ENCODE measurements around the gene CACNA1S. TPM values are rescaled to one million over a fixed set of nuclear protein-coding genes. Genes with fewer than 3 reads are reported as not detected.

Gene CACNA1S
- total RNA-seq, 1 experiment from 2014 or later, result 0.02 TPM

GRCh38 chr1:201026234-201026633, 86.0 kb downstream of the CACNA1S start:
- H3K4me1 Mint-ChIP-seq, result peaks cover 45% of the 10 kb centered on the region
- DNase-seq (ENCODE audit: low spot score) (no peak), ATAC-seq (no peak)
- no peak overlapping the region for H3K27ac Mint-ChIP-seq
- H3K4me3 Mint-ChIP-seq, result no peak overlapping the region
- H3K27me3 Mint-ChIP-seq (ENCODE audit: low read depth), result peaks cover 7% of the 10 kb centered on the region
- TF ChIP-seq GTF2I (CRISPR knock-in tag; conservative IDR thresholded peaks at IDR 0.05) (no peak), ZNF423 (CRISPR knock-in tag; IDR thresholded peaks at IDR 0.05) (no peak), CBFB (CRISPR knock-in tag; IDR thresholded peaks at IDR 0.05; ENCODE audit: low read depth) (no peak), CREB1 (CRISPR knock-in tag; IDR thresholded peaks at IDR 0.05) (no peak), PREB (CRISPR knock-in tag; IDR thresholded peaks at IDR 0.05; ENCODE audit: borderline replicate concordance) (no peak), NR3C1 (CRISPR knock-in tag; conservative IDR thresholded peaks at IDR 0.05; ENCODE audit: low read depth) (no peak), ZNF317 (CRISPR knock-in tag; IDR thresholded peaks at IDR 0.05; ENCODE audit: borderline replicate concordance, low read depth) (no peak), FOXP4 (CRISPR knock-in tag; IDR thresholded peaks at IDR 0.05) (no peak), RORB (CRISPR knock-in tag; IDR thresholded peaks at IDR 0.05) (no peak), TP53 (CRISPR knock-in tag; IDR thresholded peaks at IDR 0.05) (no peak), ZNF512 (CRISPR knock-in tag; IDR thresholded peaks at IDR 0.05; ENCODE audit: borderline replicate concordance) (no peak), ERG (CRISPR knock-in tag; IDR thresholded peaks at IDR 0.05) (no peak), ZNF121 (CRISPR knock-in tag; IDR thresholded peaks at IDR 0.05) (no peak)
- CTCF ChIA-PET, result interaction anchor here (0.7 to 13.8 kb wide), 21 partner anchors 11 to 335 kb away, joined by 3 to 218 read pairs (median 4); partner anchors contain the start of genes GPR25 and INAVA
- H3K9me3 Mint-ChIP-seq, result no peaks in the 10 kb centered on the region
- POLR2A ChIA-PET, result no interaction called here
- H3K36me3 Mint-ChIP-seq, result no peaks in the 10 kb centered on the region

GRCh38 chr1:201025571-201026002, 86.6 kb downstream of the CACNA1S start:
- H3K4me3 Mint-ChIP-seq, result peak overlapping the region; percentile 66; the same call in 1 of the 2 replicates
- peaks cover 50% of the 10 kb centered on the region for H3K4me1 Mint-ChIP-seq
- peak; percentile 15 for ATAC-seq
- no peaks in the 10 kb centered on the region for H3K36me3 Mint-ChIP-seq
- H3K27ac Mint-ChIP-seq, result no peak overlapping the region; the same call in 1 of the 2 replicates
- ChIA-PET CTCF (interaction anchor here (0.7 to 13.8 kb wide), 24 partner anchors 10 to 336 kb away, joined by 3 to 218 read pairs (median 4); partner anchors contain the start of gene GPR25), POLR2A (no interaction called here)
- DNase-seq (ENCODE audit: low spot score), result peak; percentile 54
- peaks cover 7% of the 10 kb centered on the region for H3K27me3 Mint-ChIP-seq (ENCODE audit: low read depth)
- TF ChIP-seq KAT7 (CRISPR knock-in tag; IDR thresholded peaks at IDR 0.05; ENCODE audit: borderline replicate concordance), result no peak
- no peaks in the 10 kb centered on the region for H3K9me3 Mint-ChIP-seq

GRCh38 chr1:201024625-201024998, 87.6 kb downstream of the CACNA1S start:
- no peak overlapping the region for H3K27ac Mint-ChIP-seq
- TF ChIP-seq ZNF263 (CRISPR knock-in tag; IDR thresholded peaks at IDR 0.05; ENCODE audit: low read depth) (peak; percentile 78), ZNF512 (CRISPR knock-in tag; IDR thresholded peaks at IDR 0.05; ENCODE audit: borderline replicate concordance) (no peak)
- H3K4me1 Mint-ChIP-seq, result peaks cover 60% of the 10 kb centered on the region
- DNase-seq (ENCODE audit: low spot score) (no peak), ATAC-seq (no peak)
- H3K36me3 Mint-ChIP-seq, result no peaks in the 10 kb centered on the region
- H3K27me3 Mint-ChIP-seq (ENCODE audit: low read depth), result peaks cover 7% of the 10 kb centered on the region
- ChIA-PET POLR2A (interaction anchor here (0.8 to 0.9 kb wide), 2 partner anchors 10 to 18 kb away, joined by 3 to 4 read pairs; no protein-coding TSS in a partner anchor), CTCF (interaction anchor here (0.9 to 13.8 kb wide), 12 partner anchors 9 to 337 kb away, joined by 3 to 218 read pairs (median 18); no protein-coding TSS in a partner anchor)
- H3K9me3 Mint-ChIP-seq, result no peaks in the 10 kb centered on the region
- peak overlapping the region; percentile 66 for H3K4me3 Mint-ChIP-seq

Data from WTC11 (cell line).